GM12891 (cell line): Measurements from ENCODE around the gene MBTD1.

ENCODE experiments used
- POLR2A ChIP-seq: IDR thresholded peaks from 2 replicates; pipeline ENCODE4 v1.6.1; 2011; ENCODE audit warnings: low read depth, low read length, control low read depth
- POLR2AphosphoS5 ChIP-seq: IDR thresholded peaks from 2 replicates; pipeline ENCODE4 v1.6.1; 2011; ENCODE audit warnings: low read depth, low read length, control low read depth
- POU2F2 ChIP-seq: IDR thresholded peaks from 2 replicates; pipeline ENCODE4 v1.6.1; 2011; ENCODE audit warnings: low read depth, mild to moderate bottlenecking, control low read depth, low read length, moderate library complexity
- SPI1 ChIP-seq: IDR thresholded peaks from 2 replicates; pipeline ENCODE4 v1.6.1; 2011; ENCODE audit warnings: low read depth, low read length, control low read depth
- TAF1 ChIP-seq: IDR thresholded peaks from 2 replicates; pipeline ENCODE4 v1.6.1; 2011; ENCODE audit warnings: low read depth, low read length, control low read depth

- TF ChIP-seq POLR2AphosphoS5 = no peak
- TF ChIP-seq POLR2A = no peak
- no peak for TF ChIP-seq TAF1
- no peak for TF ChIP-seq POU2F2
- no peak for TF ChIP-seq SPI1
These were observed 98.3 kb downstream of the MBTD1 start for GRCh38 chr17:51161541-51161940.
